PC-3 (cell line): ENCODE data around the gene PPP1R8.

Experiments
- EZH2 ChIP-seq: fragments of 300-600 bp; sonication (generic); IDR thresholded peaks from one replicate; pipeline ENCODE4 v1.6.1; 2017; ENCODE audit warnings: antibody characterized with exemption, mild to moderate bottlenecking, low read length; ENCODE audit not compliant: unreplicated experiment
- TF ChIP-seq, protein P1 (sequence below): fragments of 300-600 bp; sonication (generic); conservative IDR thresholded peaks from 2 replicates; pipeline ENCODE4 v1.5.1; 2017; ENCODE audit warnings: antibody characterized with exemption, low read depth, mild to moderate bottlenecking, low read length

DNA sequence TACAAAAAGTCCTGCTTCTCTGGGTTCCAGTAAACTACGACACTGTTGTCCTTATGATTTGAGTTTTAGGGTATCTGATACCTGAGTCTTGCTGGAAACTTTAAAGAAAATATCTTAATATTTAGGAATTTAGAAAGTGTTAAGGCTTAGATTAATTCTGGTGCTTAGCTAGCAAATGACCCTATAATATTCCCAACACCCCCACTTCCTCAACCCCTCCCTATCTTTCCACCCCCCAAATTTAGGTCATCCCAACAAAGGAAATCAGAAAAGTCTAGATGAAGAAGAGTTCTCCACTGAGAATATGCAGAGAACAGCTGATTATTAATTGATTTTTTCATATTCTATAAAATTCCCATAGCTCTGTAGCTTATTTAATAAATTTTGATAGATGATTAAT is 45.9 kb upstream of the PPP1R8 start:
- TF ChIP-seq, protein P1, sequence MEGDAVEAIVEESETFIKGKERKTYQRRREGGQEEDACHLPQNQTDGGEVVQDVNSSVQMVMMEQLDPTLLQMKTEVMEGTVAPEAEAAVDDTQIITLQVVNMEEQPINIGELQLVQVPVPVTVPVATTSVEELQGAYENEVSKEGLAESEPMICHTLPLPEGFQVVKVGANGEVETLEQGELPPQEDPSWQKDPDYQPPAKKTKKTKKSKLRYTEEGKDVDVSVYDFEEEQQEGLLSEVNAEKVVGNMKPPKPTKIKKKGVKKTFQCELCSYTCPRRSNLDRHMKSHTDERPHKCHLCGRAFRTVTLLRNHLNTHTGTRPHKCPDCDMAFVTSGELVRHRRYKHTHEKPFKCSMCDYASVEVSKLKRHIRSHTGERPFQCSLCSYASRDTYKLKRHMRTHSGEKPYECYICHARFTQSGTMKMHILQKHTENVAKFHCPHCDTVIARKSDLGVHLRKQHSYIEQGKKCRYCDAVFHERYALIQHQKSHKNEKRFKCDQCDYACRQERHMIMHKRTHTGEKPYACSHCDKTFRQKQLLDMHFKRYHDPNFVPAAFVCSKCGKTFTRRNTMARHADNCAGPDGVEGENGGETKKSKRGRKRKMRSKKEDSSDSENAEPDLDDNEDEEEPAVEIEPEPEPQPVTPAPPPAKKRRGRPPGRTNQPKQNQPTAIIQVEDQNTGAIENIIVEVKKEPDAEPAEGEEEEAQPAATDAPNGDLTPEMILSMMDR: no peak
- TF ChIP-seq EZH2: no peak
